C4-2B (cell line): ENCODE results near the gene ZNF581.

Source experiments
- H3K27ac ChIP-seq: fragments of 450-650 bp; 2 replicates; pipeline ENCODE4 v1.5.1; 2017
- ZFX ChIP-seq: fragments of 450-650 bp; IDR thresholded peaks from 2 replicates; pipeline ENCODE4 v1.6.1; 2017
- TF ChIP-seq, protein P1 (sequence below): fragments of 450-650 bp; conservative IDR thresholded peaks from 2 replicates; pipeline ENCODE4 v1.5.1; 2017; ENCODE audit warnings: mild to moderate bottlenecking

ZNF581 gene

DNA sequence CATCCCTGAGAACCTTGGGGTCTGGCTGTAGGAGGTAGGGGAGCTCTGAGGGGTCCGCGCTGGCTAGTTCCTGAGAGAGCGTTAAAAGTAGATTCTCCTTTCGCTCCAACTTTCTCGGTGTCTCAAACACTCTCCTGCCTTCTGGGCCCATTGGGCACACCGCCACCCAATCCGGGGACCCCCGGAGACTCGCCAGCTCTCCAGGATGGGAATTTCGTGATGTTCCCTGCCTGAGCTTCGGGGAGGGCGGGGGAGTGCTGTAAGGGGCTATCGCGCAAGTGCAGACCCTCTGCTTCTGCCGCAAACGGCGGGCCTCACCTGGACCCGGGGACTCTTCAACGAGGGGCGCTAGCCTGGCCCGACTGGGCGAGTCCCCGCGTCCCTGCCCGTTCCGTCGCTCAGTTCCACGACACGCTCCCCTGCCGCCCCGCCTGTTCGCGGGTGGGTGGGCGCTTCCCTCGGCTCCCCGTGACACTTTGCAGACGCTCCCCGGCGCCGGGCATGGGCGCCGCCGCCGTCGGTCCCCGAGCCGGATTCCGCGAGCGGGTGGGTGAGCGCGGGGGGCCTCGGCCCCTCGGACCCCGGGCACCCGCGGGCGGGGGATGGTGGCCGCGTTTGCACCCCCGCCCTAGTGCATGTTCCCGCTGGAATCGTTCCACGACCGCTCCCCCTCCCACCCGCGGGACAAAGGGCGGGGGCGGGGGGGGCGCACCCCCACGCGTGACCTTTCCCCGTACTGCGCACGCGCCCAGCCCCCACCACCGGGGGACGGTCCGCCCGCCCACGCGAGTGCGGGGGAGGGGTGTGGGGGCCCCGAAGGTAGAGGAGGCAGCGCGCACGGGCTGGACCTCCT, 4.5 kb downstream of the ZNF581 start, which contains the start of gene CCDC106:
Gene CCDC106, plus strand, starts transcription at position 481 of the 853 bp plus-strand sequence. CDS start 835 bp downstream, outside the sequence.
- 0 out of 2 replicates have a peak, but pooled peaks have one; percentile 26 for TF ChIP-seq ZFX
- TF ChIP-seq, protein P1, sequence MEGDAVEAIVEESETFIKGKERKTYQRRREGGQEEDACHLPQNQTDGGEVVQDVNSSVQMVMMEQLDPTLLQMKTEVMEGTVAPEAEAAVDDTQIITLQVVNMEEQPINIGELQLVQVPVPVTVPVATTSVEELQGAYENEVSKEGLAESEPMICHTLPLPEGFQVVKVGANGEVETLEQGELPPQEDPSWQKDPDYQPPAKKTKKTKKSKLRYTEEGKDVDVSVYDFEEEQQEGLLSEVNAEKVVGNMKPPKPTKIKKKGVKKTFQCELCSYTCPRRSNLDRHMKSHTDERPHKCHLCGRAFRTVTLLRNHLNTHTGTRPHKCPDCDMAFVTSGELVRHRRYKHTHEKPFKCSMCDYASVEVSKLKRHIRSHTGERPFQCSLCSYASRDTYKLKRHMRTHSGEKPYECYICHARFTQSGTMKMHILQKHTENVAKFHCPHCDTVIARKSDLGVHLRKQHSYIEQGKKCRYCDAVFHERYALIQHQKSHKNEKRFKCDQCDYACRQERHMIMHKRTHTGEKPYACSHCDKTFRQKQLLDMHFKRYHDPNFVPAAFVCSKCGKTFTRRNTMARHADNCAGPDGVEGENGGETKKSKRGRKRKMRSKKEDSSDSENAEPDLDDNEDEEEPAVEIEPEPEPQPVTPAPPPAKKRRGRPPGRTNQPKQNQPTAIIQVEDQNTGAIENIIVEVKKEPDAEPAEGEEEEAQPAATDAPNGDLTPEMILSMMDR = no peak

DNA sequence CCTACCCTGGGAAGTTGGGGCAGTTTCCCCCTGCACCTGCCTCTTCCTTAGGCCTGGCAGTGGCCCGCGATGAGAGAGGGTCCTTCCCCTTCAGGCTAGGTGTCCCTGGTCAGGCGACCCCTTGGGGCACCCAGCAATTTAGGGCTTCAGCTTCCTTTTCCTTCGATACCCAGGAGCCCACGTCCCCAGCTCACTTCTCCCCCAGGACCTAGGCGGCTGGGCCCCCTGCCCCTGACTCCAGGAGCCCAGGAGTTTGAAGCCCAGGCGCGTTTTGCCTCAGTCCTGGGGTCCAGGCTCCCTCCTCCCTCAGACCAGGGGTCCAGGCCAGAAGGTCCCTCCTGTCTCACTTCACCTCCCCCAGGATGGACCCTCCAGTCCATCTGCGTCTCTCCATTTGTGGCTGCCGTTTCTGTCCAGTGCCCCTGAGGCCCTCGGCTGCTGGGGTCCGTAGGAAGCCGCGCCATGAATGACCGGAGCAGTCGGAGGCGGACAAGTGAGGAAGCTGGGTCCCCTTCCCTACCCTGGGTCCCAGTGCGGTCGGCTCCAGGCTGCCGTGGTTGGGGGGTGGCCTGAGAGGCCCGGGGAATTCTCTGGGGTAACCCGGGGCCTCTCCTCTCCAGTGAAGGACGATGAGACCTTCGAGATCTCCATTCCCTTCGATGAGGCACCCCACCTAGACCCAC, 5.3 kb downstream of the ZNF581 start:
- TF ChIP-seq ZFX = no peak
- TF ChIP-seq, protein P1 = no peak
- peak overlapping the region; percentile 91 for H3K27ac ChIP-seq

More for the DNA sequence above, 4.5 kb downstream of the ZNF581 start, which contains the start of gene CCDC106:
- peak within 1 kb of the TSS; percentile 91 for H3K27ac ChIP-seq

DNA sequence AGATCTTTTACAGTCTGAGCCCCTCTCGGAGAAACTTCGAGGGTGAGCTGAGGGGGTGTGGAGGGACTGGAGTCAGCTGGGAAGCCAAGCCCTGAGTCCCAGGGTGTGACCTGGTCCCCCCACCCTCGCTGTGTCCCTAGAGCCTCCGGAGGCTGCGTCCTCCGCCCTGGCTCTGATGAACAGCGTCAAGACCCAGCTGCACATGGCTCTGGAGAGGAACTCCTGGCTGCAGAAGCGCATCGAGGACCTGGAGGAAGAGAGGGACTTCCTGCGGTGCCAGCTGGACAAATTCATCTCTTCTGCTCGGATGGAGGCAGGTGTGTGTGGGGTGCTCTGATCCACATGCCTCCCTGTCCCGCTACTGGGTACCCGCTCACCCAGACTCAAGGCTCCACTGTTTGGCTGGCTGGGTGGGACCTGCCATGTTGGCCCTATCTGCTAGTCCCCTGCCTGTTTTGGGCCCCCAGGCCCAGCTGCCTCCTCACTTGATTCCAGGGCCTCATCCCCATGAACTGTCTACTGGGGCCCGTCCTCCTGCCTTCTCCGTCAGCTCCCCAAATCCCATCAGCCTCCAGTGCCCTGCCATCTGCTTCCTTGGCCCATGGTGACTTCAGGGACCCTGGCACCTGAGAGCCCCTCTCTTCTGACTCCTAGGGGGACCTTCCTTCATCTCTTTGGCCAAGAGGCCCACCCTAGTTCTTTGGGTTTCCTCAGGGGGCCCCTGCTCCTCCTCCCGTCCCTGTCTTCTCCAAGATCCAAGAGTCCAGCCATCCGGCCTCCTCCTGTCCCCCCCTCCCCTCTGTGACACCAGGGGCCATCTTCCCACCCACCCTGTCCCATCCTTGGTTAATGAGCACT, 6.0 kb downstream of the ZNF581 start:
- H3K27ac ChIP-seq = peak overlapping the region; percentile 91; the same call in 1 of the 2 replicates

DNA sequence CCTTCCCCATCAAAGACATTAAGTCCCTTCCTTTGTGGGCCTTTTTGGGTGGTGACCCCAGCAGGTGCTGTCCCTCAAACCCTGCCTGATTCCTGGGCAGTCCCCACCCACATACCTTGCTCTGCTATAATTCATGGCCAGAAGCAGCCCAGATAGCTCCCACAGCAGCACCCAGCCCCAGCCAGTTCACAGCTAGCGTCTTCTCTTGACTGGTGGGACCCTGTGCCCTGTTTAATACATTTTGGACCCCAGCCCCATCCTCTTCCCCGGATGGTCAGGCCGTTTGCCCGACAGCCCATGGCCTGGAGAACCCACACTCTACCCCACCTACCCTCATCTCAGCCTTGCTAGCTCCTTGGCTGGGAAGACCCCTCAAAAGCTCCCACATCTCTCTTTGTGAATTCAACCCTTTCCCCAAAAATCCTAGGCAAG, 6.7 kb downstream of the ZNF581 start:
- TF ChIP-seq, protein P1 = no peak
- TF ChIP-seq ZFX = no peak
- no peak overlapping the region for H3K27ac ChIP-seq

More for the DNA sequence above, 6.0 kb downstream of the ZNF581 start:
- TF ChIP-seq, protein P1 = no peak
- TF ChIP-seq ZFX = no peak

DNA sequence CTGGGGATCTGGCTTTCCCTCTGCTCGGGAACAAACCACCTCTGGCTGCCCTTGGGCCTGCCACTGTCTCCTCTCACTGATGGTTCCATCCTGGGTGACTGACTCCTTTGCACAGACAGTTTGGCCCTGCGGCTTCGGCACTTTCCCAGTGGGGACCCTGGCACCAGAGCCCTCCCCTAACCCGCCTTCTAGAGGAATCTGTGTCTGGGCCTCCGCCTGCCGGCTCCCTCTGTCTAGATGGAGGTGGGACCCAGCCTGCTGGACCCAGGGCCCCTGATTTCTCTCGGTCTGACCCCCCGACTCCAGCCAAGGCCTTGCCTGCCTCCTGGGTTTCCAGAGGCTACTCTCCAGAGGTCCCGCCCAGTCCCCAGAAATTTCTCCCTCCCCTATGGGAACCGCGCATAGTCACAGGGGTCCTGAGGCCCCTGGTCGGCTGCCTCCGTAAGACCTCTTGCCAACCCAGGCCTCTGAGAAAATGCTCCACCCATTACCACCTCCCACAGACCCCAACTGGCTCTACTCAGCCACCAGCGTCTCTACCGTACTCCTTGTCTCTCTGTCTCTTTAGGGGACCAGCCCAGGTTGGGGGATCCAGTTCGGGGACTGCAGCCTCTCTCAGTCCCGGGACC, 7.3 kb downstream of the ZNF581 start:
- no peak for TF ChIP-seq ZFX
- TF ChIP-seq, protein P1 = no peak

DNA sequence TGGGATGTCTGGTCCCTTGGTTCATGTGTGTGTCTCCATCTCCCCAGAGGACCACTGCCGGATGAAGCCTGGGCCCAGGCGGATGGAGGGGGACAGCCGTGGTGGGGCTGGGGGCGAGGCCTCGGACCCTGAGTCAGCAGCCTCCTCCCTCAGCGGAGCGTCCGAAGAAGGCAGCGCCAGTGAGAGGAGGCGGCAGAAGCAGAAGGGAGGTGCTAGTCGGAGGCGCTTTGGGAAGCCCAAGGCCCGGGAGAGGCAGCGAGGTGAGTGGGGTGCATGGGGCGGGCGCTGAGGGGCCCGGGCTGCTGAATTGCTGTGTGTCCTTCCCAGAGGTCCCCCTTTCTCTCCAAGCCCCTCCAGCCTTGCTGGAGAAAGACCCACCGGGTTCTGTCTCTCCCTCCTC, 7.8 kb downstream of the ZNF581 start:
- no peak overlapping the region for H3K27ac ChIP-seq
- no peak for TF ChIP-seq ZFX
- TF ChIP-seq, protein P1 = no peak

More for the DNA sequence above, 7.3 kb downstream of the ZNF581 start:
- no peak overlapping the region for H3K27ac ChIP-seq
